HepG2 (cell line): ENCODE measurements around the gene UQCR11. TPM values are rescaled to one million over a fixed set of nuclear protein-coding genes. Genes with fewer than 3 reads are reported as not detected.

Experiments used
- ATAC-seq: fragments of 200-7000 bp; cut with Tn5 transposase; 3 replicates; pipeline ENCODE4 v1.9.1; 2020; ENCODE audit warnings: mild to moderate bottlenecking, moderate library complexity
- BruUV-seq: library from RNA; stranded (reverse); fragments of 400-500 nt; replicated peaks from 2 replicates; lab custom pipeline; 2021; lab: Mats Ljungman, UMichigan
- CTCF ChIA-PET: fragments of 300-600 bp; formaldehyde crosslinking; extraction: SDS; loops from one replicate; lab custom pipeline; 2021; ENCODE audit warnings: low total read pairs, inconsistent platforms, low intra/inter-chr PET ratio; lab: Yijun Ruan, JAX
- POLR2A ChIA-PET: fragments of 350-600 bp; sonication (Branson Sonifier 250); formaldehyde crosslinking; loops from one replicate; lab custom pipeline; 2020; ENCODE audit warnings: antibody characterized with exemption, inconsistent platforms; lab: Yijun Ruan, JAX
- DNase-seq: peaks from one replicate; pipeline ENCODE4 v3.0.0-alpha.2; 2015; ENCODE audit warnings: low spot score
- FAIRE-seq: peaks from 3 replicates; lab custom pipeline; 2011; peaks lifted over from hg19 to GRCh38; lab: Jason Lieb, UNC
- H2AFZ ChIP-seq: one replicate; pipeline ENCODE4 v1.6.1; 2011; ENCODE audit warnings: low read length, inconsistent platforms
- H3K27ac ChIP-seq: fragments of 300-600 bp; 3 replicates; pipeline ENCODE4 v1.8.0; 2011; ENCODE audit warnings: mixed run types, mild to moderate bottlenecking, mixed read lengths, low read length, inconsistent platforms; ENCODE audit not compliant: insufficient read depth; ENCODE audit errors: extremely low read length
- H3K27me3 ChIP-seq, 2 experiments: fragments of 200-600 bp in 1 of 2; 2 replicates in 1 of 2; 3 replicates in 1 of 2; pipeline versions ENCODE4 v1.6.0 to v1.8.0; 2011; ENCODE audit warnings: low read length in 2 of 2, mild to moderate bottlenecking in 2 of 2, moderate library complexity in 2 of 2, inconsistent platforms in 1 of 2; ENCODE audit not compliant: insufficient read depth in 2 of 2, control insufficient read depth in 1 of 2
- H3K36me3 ChIP-seq, 2 experiments: fragments of 200-600 bp in 1 of 2; replicated peaks in 1 of 2; 2 replicates in 1 of 2; 3 replicates in 1 of 2; pipeline versions ENCODE4 v1.5.1 to v1.8.0; 2011; ENCODE audit warnings: low read length in 2 of 2, inconsistent platforms in 1 of 2; ENCODE audit not compliant: insufficient read depth in 2 of 2, control insufficient read depth in 1 of 2
- H3K4me1 ChIP-seq: 2 replicates; pipeline ENCODE4 v1.5.1; 2012; ENCODE audit warnings: low read length, inconsistent platforms; ENCODE audit not compliant: insufficient read depth
- H3K4me2 ChIP-seq: 2 replicates; pipeline ENCODE4 v1.6.0; 2011; ENCODE audit warnings: low read depth, low read length, inconsistent platforms
- H3K4me3 ChIP-seq, 3 experiments: fragments of 200-600 bp in 1 of 3; sonication (generic), shearing (Covaris generic) in 1 of 3; replicated peaks in 1 of 3; 2 replicates each; pipeline ENCODE4 v1.5.1; 2011 to 2016; ENCODE audit warnings: low read length in 3 of 3, inconsistent platforms in 2 of 3, low read depth in 2 of 3, mild to moderate bottlenecking in 2 of 3, control low read depth in 1 of 3, mixed read lengths in 1 of 3; ENCODE audit not compliant: insufficient read depth in 1 of 3
- H3K79me2 ChIP-seq: one replicate; pipeline ENCODE4 v1.6.1; 2011; ENCODE audit warnings: low read length, inconsistent platforms; ENCODE audit not compliant: insufficient read depth
- H3K9ac ChIP-seq: 2 replicates; pipeline ENCODE4 v1.6.0; 2011; ENCODE audit warnings: mild to moderate bottlenecking, low read depth, low read length, inconsistent platforms; ENCODE audit not compliant: insufficient read depth
- H3K9me3 ChIP-seq: 2 replicates; pipeline ENCODE4 v1.5.1; 2012; ENCODE audit warnings: mild to moderate bottlenecking, low read length
- H4K20me1 ChIP-seq: 2 replicates; pipeline ENCODE4 v1.6.0; 2011; ENCODE audit warnings: inconsistent platforms, mild to moderate bottlenecking, low read length, moderate library complexity; ENCODE audit not compliant: insufficient read depth
- AGO2 ChIP-seq: fragments of 200-400 bp; formaldehyde crosslinking; optimal IDR thresholded peaks from 2 replicates; pipeline ENCODE3; 2017; ENCODE audit warnings: mild to moderate bottlenecking, low read depth, low read length, moderate library complexity
- BORCS8-MEF2B ChIP-seq: sonication (generic); formaldehyde crosslinking; IDR thresholded peaks from 2 replicates; pipeline ENCODE4 v1.8.0; 2022; ENCODE audit warnings: mild to moderate bottlenecking, missing genetic modification reagents
- FLYWCH1 ChIP-seq: sonication (generic); formaldehyde crosslinking; IDR thresholded peaks from 2 replicates; pipeline ENCODE4 v1.8.1; 2023; ENCODE audit warnings: mild to moderate bottlenecking, missing genetic modification reagents
- MTA1 ChIP-seq: sonication (generic); formaldehyde crosslinking; IDR thresholded peaks from 2 replicates; pipeline ENCODE4 v1.4.0; 2020; ENCODE audit warnings: missing genetic modification reagents, mild to moderate bottlenecking, borderline replicate concordance
- POLR2G ChIP-seq: fragments of 200-400 bp; formaldehyde crosslinking; IDR thresholded peaks from 2 replicates; pipeline ENCODE4 v1.6.1; 2018; ENCODE audit warnings: mild to moderate bottlenecking, low read depth, low read length, moderate library complexity
- RAD21 ChIP-seq: fragments of 450-650 bp; formaldehyde crosslinking; IDR thresholded peaks from 2 replicates; pipeline ENCODE4 v1.5.0; 2020; ENCODE audit warnings: mild to moderate bottlenecking
- RBFOX2 ChIP-seq: fragments of 200-400 bp; formaldehyde crosslinking; IDR thresholded peaks from 2 replicates; pipeline ENCODE4 v1.6.1; 2017; ENCODE audit warnings: low read depth, mild to moderate bottlenecking, low read length
- YY1 ChIP-seq: IDR thresholded peaks from 2 replicates; pipeline ENCODE4 v1.6.1; 2011; ENCODE audit warnings: low read length, low read depth, moderate library complexity, mild to moderate bottlenecking; ENCODE audit not compliant: insufficient read depth, insufficient replicate concordance
- ZNF441 ChIP-seq: sonication (generic); formaldehyde crosslinking; IDR thresholded peaks from 2 replicates; pipeline ENCODE4 v1.7.0; 2021; ENCODE audit warnings: missing genetic modification reagents, borderline replicate concordance
- WGBS: methylation state at CpG from one replicate; pipeline ENCODE4 v1.1.6; 2017; ENCODE audit warnings: low lambda C conversion rate; 5-methylcytosine and 5-hydroxymethylcytosine counted together
- in situ Hi-C: cut with HindIII; loops from 2 replicates; pipeline ENCODE4 v1.10.0; 2017; ENCODE audit warnings: low pct_unique_long_range_greater_than_20kb; ENCODE audit not compliant: extremely low pct_ligation_motif_present
- intact Hi-C: fragments of 100-400 bp; cut with micrococcal nuclease; formaldehyde crosslinking; loops from one replicate; pipeline ENCODE4 v1.10.0; 2022; ENCODE audit not compliant: unreplicated experiment
- polyA plus RNA-seq, 8 experiments: library from polyadenylated mRNA; depleted of rRNA in 3 of 8; stranded (reverse) in 7 of 8; unstranded in 1 of 8; fragments of >200 nt; fragmentation: Illumina TruSeq in 4 of 8; extraction: Trizol in 4 of 8; gene quantifications; 2 replicates each; pipeline versions ENCODE4 v1.2.1 to v1.2.3, GENCODE V29; 2011 to 2016; ENCODE audit warnings: low read depth in 4 of 8, missing spikeins in 1 of 8, mixed read lengths in 1 of 8; ENCODE audit not compliant: insufficient read depth in 1 of 8
- total RNA-seq, 5 experiments: library from RNA; depleted of rRNA; stranded (reverse); fragments of >200 nt; fragmentation: Illumina TruSeq; extraction: Trizol; gene quantifications; 2 replicates each; pipeline ENCODE4 v1.2.3, GENCODE V29; 2016; ENCODE audit warnings: low read depth in 1 of 5
- TF ChIP-seq, protein P1 (sequence below): sonication (generic); formaldehyde crosslinking; conservative IDR thresholded peaks from 2 replicates; pipeline ENCODE4 v1.4.0; 2020; ENCODE audit warnings: missing genetic modification reagents
- TF ChIP-seq, protein P2 (sequence below): sonication (generic); formaldehyde crosslinking; IDR thresholded peaks from 2 replicates; pipeline ENCODE4 v1.8.0; 2022; ENCODE audit warnings: missing genetic modification reagents, mild to moderate bottlenecking, inconsistent platforms, borderline replicate concordance

The UQCR11 gene
- total and polyA plus RNA-seq, 2 of the 13 experiments (the other 11 are each of a cell fraction or from before 2014, with no cell fraction given) = 125 to 214 TPM

DNA sequence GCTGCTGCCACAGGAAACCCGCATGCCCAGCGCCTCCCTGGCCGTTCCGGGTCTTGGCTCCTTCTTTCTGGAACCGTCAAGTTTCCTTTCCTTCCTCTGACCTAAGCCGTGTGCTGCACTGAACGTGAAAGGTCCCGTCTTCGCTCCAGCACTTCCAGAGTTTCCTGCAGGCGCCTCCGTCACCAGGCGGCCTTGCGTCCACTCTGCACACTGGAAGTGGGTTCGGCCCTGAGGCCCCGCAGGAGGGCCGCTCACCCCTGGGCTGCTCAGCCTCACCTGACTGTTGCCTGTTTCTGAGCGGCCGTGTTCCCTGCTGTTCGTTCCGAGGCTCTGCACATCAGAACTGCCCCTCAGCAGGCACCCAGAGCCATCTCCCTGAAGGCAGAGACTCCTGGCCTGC is 24.9 kb downstream of the UQCR11 start:
- Histone ChIP-seq H3K9ac (no peak overlapping the region), H3K4me2 (no peak overlapping the region), H3K79me2 (no peaks in the 10 kb centered on the region), H4K20me1 (0 out of 2 replicates have a peak, but pooled peaks cover 2% of the 10 kb centered on the region), H3K27me3 (no peaks in the 10 kb centered on the region), H3K36me3 (peaks cover 12 to 47% of the 10 kb centered on the region in 2 experiments; a peak in 4 of 5 replicates), H3K9me3 (no peaks in the 10 kb centered on the region), H3K4me3 (no peak overlapping the region), H3K27ac (no peak overlapping the region), H3K4me1 (no peaks in the 10 kb centered on the region), H2AFZ (no peak overlapping the region)
- intact Hi-C loops = no loop called here
- in situ Hi-C loops = no loop called here
- DNase-seq (no peak), FAIRE-seq (no peak), ATAC-seq (no peak)
- 99% methylated on average over 20 of the region's 20 CpGs for WGBS
- CTCF ChIA-PET = no interaction called here
- POLR2A ChIA-PET = no interaction called here
- BruUV-seq = no TSS peak
- no peak for TF ChIP-seq ZNF441
- TF ChIP-seq AGO2 = peak; percentile 47
- TF ChIP-seq RBFOX2 = 0 out of 2 replicates have a peak, but pooled peaks have one; percentile 35
- no peak for TF ChIP-seq RAD21 (CRISPR knock-in tag)

DNA sequence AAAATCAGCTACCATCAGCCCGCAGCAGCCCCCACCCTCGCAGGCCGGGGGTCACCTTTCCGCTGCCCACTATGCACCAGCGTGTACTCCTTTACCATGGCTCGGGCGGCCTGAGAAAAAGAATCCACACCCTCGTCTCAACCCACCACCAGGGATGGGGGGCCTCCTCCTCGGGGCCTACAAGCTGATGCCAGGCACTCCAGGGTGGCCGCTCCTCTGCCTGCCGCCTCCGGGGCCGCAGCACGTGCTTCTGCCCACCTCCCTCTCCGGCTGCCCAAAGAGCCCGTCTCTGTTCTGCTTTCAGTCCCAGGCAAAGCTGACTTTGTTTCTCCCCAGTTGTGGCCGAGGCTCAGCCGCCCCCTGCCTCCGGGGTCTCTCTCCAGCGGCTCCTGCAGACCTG is 26.0 kb downstream of the UQCR11 start:
- DNase-seq (no peak), FAIRE-seq (no peak), ATAC-seq (no peak)
- Histone ChIP-seq H3K27me3 (no peaks in the 10 kb centered on the region), H2AFZ (no peak overlapping the region), H3K27ac (no peak overlapping the region), H3K9me3 (no peaks in the 10 kb centered on the region), H3K36me3 (peaks cover 12 to 44% of the 10 kb centered on the region in 2 experiments; a peak in 4 of 5 replicates), H3K4me1 (peaks cover under 1% of the 10 kb centered on the region; the same call in 1 of the 2 replicates), H3K4me2 (no peak overlapping the region), H4K20me1 (0 out of 2 replicates have a peak, but pooled peaks cover 2% of the 10 kb centered on the region), H3K4me3 (no peak overlapping the region), H3K9ac (no peak overlapping the region), H3K79me2 (no peaks in the 10 kb centered on the region)
- intact Hi-C loops (no loop called here), in situ Hi-C loops (no loop called here)
- CTCF ChIA-PET = no interaction called here
- POLR2A ChIA-PET = interaction anchor here (1.1 to 1.6 kb wide), 2 partner anchors 12 to 14 kb away, joined by 3 to 5 read pairs; no protein-coding TSS in a partner anchor
- WGBS = 98% methylated on average over 20 of the region's 20 CpGs
- no TSS peak for BruUV-seq
- no peak for TF ChIP-seq MTA1 (CRISPR knock-in tag)
- no peak for TF ChIP-seq FLYWCH1 (CRISPR knock-in tag)
- TF ChIP-seq, protein P1, sequence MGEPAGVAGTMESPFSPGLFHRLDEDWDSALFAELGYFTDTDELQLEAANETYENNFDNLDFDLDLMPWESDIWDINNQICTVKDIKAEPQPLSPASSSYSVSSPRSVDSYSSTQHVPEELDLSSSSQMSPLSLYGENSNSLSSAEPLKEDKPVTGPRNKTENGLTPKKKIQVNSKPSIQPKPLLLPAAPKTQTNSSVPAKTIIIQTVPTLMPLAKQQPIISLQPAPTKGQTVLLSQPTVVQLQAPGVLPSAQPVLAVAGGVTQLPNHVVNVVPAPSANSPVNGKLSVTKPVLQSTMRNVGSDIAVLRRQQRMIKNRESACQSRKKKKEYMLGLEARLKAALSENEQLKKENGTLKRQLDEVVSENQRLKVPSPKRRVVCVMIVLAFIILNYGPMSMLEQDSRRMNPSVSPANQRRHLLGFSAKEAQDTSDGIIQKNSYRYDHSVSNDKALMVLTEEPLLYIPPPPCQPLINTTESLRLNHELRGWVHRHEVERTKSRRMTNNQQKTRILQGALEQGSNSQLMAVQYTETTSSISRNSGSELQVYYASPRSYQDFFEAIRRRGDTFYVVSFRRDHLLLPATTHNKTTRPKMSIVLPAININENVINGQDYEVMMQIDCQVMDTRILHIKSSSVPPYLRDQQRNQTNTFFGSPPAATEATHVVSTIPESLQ (CRISPR knock-in tag) = no peak
- TF ChIP-seq, protein P2, sequence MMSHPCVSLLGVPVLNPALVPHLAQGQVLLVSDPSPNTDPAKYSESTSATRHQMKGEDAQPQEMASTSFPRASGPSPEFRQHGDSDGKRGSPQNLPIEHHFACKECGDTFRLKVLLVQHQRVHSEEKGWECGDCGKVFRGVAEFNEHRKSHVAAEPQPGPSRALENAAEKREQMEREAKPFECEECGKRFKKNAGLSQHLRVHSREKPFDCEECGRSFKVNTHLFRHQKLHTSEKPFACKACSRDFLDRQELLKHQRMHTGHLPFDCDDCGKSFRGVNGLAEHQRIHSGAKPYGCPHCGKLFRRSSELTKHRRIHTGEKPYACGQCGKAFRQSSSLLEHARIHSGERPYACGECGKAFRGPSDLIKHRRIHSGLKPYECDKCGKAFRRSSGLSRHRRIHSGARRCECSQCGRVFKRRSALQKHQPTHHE (CRISPR knock-in tag) = no peak
- peak; percentile 52; the same call in 1 of the 2 replicates for TF ChIP-seq RBFOX2
- TF ChIP-seq YY1 = no peak
- no peak for TF ChIP-seq BORCS8-MEF2B (CRISPR knock-in tag)
- TF ChIP-seq POLR2G = 0 out of 2 replicates have a peak, but pooled peaks have one; percentile 36
- TF ChIP-seq AGO2 = peak; percentile 81
